ENCODE measurements around the gene F2. TPM values are rescaled to one million over a fixed set of nuclear protein-coding genes. Genes with fewer than 3 reads are reported as not detected.

Gene F2
- total and polyA plus RNA-seq, 7 experiments from 2014 or later = 0.15 TPM; not detected in 6

GRCh38 chr11:46778416-46778815 is 59.4 kb downstream of the F2 start:
- POLR2A ChIA-PET = no interaction called here
- no peak overlapping the region for H3K4me3 Mint-ChIP-seq
- CTCF ChIA-PET = no interaction called here
- H3K4me1 Mint-ChIP-seq = peaks cover 0 to 3% (median 0%) of the 10 kb centered on the region in 7 donors
- no peak for ATAC-seq
- Histone ChIP-seq H3K27ac (ENCODE audit: low read depth, low read length) (no peak overlapping the region), H3K4me3 (ENCODE audit: low read length) (no peak overlapping the region), H3K9me3 (ENCODE audit: control insufficient read depth in 2 of 3, low read length in 3 of 3) (no peaks in the 10 kb centered on the region), H3K36me3 (ENCODE audit: control insufficient read depth in 2 of 3, insufficient read depth in 3 of 3, low read length in 3 of 3) (peaks cover 8 to 52% (median 8%) of the 10 kb centered on the region in 3 experiments), H3K27me3 (ENCODE audit: control insufficient read depth in 2 of 2, insufficient read depth in 2 of 2, low read length in 2 of 2) (no peaks in the 10 kb centered on the region), H3K4me1 (ENCODE audit: control insufficient read depth in 2 of 2, insufficient read depth in 2 of 2, low read length in 2 of 2) (no peaks in the 10 kb centered on the region)
- no peaks in the 10 kb centered on the region for H3K27me3 Mint-ChIP-seq
- no peaks in the 10 kb centered on the region for H3K9me3 Mint-ChIP-seq
- no peak for DNase-seq
- intact Hi-C loops (cut with micrococcal nuclease) = no loop called here
- H3K36me3 Mint-ChIP-seq = peaks cover 4 to 59% (median 24%) of the 10 kb centered on the region in 5 donors
- H3K27ac Mint-ChIP-seq = peak overlapping the region in 1 of 9 donors; percentile 23

Small RNA genes within 50 kb of the gene (microRNA-seq; reads per million reads assigned to microRNA genes)
- gene MIR5582 (ENCODE audit: borderline microRNAs expressed) = not detected

Other genes starting within 250 kb of the F2 start
- gene AMBRA1, start 125.2 kb upstream of the F2 start, total RNA-seq = 10 to 100 TPM; 38.1 to 48.7 (median 44.6) TPM
- 10 to 100 TPM in 1 of 2 donors, 1 to 10 TPM in 1; 8.9 to 24.1 TPM for gene AMBRA1, start 125.2 kb upstream of the F2 start, polyA plus RNA-seq
- gene HARBI1, start 102.0 kb upstream of the F2 start, total RNA-seq = 10 to 100 TPM in 2 of 5 experiments, 1 to 10 TPM in 3; 5.8 to 18.1 (median 8.0) TPM
- gene HARBI1, start 102.0 kb upstream of the F2 start, polyA plus RNA-seq = 1 to 10 TPM; 2.9 to 7.5 TPM
- 100 to 1,000 TPM in 2 of 5 experiments, 10 to 100 TPM in 3; 70.0 to 114 (median 96.8) TPM for gene ATG13, start 101.7 kb upstream of the F2 start, total RNA-seq
- 10 to 100 TPM; 75.9 to 77.5 TPM for gene ATG13, start 101.7 kb upstream of the F2 start, polyA plus RNA-seq
- 10 to 100 TPM; 44.6 to 82.5 (median 64.6) TPM for gene ARHGAP1, start 18.6 kb upstream of the F2 start, total RNA-seq
- gene ARHGAP1, start 18.6 kb upstream of the F2 start, polyA plus RNA-seq = 10 to 100 TPM; 44.2 to 69.9 TPM
- gene ZNF408, start 18.2 kb upstream of the F2 start, total RNA-seq = 10 to 100 TPM in 4 of 5 experiments, 1 to 10 TPM in 1; 7.8 to 20.0 (median 16.6) TPM
- 10 to 100 TPM in 1 of 2 donors, 1 to 10 TPM in 1; 7.0 to 14.1 TPM for gene ZNF408, start 18.2 kb upstream of the F2 start, polyA plus RNA-seq
- gene CKAP5, start 127.1 kb downstream of the F2 start, total RNA-seq = 100 to 1,000 TPM in 1 of 5 experiments, 10 to 100 TPM in 4; 28.3 to 126 (median 46.0) TPM
- 10 to 100 TPM; 10.9 to 23.8 TPM for gene CKAP5, start 127.1 kb downstream of the F2 start, polyA plus RNA-seq
- gene LRP4, start 199.3 kb downstream of the F2 start, total RNA-seq = not detected
- not detected for gene LRP4, start 199.3 kb downstream of the F2 start, polyA plus RNA-seq
- gene CSTPP1, start 217.5 kb downstream of the F2 start, total RNA-seq = 10 to 100 TPM in 4 of 5 experiments, 1 to 10 TPM in 1; 9.3 to 18.6 (median 16.1) TPM
- 10 to 100 TPM; 15.2 to 17.0 TPM for gene CSTPP1, start 217.5 kb downstream of the F2 start, polyA plus RNA-seq

All from naive thymus-derived CD4-positive, alpha-beta T cell (primary cell).